Measurements from ENCODE around the gene TRDMT1.

TRDMT1 gene, protein sequence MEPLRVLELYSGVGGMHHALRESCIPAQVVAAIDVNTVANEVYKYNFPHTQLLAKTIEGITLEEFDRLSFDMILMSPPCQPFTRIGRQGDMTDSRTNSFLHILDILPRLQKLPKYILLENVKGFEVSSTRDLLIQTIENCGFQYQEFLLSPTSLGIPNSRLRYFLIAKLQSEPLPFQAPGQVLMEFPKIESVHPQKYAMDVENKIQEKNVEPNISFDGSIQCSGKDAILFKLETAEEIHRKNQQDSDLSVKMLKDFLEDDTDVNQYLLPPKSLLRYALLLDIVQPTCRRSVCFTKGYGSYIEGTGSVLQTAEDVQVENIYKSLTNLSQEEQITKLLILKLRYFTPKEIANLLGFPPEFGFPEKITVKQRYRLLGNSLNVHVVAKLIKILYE

DNA sequence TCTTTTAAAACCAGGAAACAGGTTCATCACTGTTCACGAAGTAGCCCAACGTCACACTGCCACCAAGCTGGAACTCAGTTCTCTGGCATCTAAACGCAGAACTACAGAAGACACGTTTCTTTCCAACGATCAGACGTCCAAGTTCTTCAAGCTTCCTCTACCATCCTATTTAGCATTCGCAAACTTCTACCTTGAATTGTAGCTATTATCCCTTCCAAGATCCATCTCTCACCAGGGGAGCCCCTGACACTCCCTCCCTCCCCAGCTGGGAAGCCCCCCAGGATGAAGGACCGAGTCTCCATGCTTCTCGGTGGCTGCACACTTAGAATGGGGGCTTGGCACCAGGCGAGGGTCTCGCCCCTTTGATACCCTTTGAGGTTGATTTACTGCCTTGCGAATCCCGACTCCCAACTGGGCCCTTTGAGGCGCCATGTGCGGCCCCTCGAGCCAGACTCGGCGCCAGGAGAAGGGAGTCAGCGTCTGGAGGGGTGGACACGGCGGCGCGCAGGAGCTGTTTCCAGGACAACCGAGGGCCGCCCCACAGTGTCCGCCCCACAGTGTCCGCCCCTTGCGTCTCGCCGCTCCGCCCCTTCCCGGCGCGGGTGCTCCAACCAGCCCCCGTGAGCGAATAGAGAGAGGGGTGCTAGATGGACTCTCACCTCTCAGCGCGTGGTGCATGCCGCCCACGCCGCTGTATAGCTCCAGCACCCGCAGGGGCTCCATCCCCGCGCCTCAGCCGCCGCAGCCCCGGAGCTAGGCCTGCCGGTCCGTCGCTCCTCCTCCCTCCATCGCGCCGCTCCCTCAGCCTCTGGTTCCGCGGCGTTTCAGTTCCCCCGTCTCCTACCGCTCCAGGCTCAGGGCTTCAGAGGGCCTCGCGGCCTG, at the start of gene TRDMT1:
Gene TRDMT1, minus strand, starts transcription at position 761 of the 882 bp plus-strand sequence. Its CDS starts 38 bp downstream, at position 723.
- in situ Hi-C loops (cut with MboI; ENCODE audit: low pct_unique_long_range_greater_than_20kb, low sequenced_read_pairs, unreplicated experiment), result no loop called here
- DNase-seq (ENCODE audit: low spot score), result peak; percentile 73
- TF ChIP-seq, protein P1, sequence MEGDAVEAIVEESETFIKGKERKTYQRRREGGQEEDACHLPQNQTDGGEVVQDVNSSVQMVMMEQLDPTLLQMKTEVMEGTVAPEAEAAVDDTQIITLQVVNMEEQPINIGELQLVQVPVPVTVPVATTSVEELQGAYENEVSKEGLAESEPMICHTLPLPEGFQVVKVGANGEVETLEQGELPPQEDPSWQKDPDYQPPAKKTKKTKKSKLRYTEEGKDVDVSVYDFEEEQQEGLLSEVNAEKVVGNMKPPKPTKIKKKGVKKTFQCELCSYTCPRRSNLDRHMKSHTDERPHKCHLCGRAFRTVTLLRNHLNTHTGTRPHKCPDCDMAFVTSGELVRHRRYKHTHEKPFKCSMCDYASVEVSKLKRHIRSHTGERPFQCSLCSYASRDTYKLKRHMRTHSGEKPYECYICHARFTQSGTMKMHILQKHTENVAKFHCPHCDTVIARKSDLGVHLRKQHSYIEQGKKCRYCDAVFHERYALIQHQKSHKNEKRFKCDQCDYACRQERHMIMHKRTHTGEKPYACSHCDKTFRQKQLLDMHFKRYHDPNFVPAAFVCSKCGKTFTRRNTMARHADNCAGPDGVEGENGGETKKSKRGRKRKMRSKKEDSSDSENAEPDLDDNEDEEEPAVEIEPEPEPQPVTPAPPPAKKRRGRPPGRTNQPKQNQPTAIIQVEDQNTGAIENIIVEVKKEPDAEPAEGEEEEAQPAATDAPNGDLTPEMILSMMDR (IDR thresholded peaks at IDR 0.05; ENCODE audit: extremely low read depth, insufficient read depth, missing control alignments), result no peak

DNA sequence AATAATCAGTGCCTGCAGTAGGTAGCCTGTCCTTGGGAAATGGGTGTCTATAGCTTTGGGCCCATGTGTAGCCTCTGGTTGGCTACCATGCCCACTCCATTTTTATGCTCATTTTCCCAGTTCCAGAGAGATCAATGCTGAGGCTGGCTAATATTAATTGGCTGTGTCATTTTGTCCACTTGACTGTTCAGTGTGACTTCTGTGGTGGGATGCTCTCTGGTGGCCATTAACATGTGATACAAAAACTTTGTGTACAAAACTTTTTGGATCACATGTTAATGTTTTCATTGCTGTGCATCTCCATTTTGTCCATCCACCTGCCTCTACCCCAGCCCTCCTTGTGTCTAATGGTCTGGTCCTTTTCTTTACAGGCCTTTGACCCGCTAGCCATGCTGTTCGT, 49.3 kb upstream of the TRDMT1 start:
- in situ Hi-C loops (cut with MboI; ENCODE audit: low pct_unique_long_range_greater_than_20kb, low sequenced_read_pairs, unreplicated experiment), result loop anchor here (10.0 kb wide), 1 partner anchor 406 kb away; no protein-coding TSS in a partner anchor
- no peak for DNase-seq (ENCODE audit: low spot score)
- TF ChIP-seq, protein P1 (IDR thresholded peaks at IDR 0.05; ENCODE audit: extremely low read depth, insufficient read depth, missing control alignments), result peak; percentile 23

DNA sequence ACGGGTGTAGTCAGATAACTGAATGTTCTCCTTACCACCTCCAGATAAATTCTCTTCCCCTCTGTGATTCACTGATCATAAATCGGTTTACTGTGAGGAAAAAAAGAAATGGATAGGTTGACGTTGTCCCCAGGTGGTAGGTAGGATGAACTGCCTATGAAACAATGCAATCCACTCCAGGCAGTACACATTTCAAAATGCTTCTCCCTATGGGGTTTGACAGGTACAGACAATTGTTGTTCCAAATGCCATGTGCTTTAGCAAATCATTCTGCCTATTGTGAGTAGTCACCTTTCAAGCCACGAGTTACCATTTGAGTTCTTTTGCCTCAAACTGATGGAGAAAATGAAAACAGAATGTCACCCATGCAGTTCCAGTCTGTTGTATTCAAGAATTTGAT, 48.3 kb upstream of the TRDMT1 start:
- in situ Hi-C loops (cut with MboI; ENCODE audit: low pct_unique_long_range_greater_than_20kb, low sequenced_read_pairs, unreplicated experiment), result loop anchor here (10.0 kb wide), 1 partner anchor 405 kb away; no protein-coding TSS in a partner anchor
- TF ChIP-seq, protein P1 (IDR thresholded peaks at IDR 0.05; ENCODE audit: extremely low read depth, insufficient read depth, missing control alignments), result no peak
- no peak for DNase-seq (ENCODE audit: low spot score)

DNA sequence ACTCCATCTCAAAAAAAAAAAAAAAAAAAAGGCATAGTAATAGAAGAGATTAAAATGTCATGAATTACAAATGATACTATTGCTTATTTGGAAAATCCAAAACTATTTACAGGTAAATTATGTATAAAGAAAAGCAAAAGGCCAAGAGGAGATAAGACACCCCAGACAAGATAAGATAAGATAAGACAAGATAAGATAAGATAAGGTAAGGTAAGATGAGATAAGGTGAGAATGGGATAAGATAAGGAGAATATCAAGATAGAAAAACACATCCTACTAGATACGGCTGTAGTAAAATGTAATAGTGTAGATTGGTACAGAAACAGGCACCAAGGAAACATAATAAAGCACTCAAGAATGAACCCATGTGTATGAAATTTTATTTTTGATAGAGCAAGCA, 47.5 kb upstream of the TRDMT1 start:
- in situ Hi-C loops (cut with MboI; ENCODE audit: low pct_unique_long_range_greater_than_20kb, low sequenced_read_pairs, unreplicated experiment), result no loop called here

DNA sequence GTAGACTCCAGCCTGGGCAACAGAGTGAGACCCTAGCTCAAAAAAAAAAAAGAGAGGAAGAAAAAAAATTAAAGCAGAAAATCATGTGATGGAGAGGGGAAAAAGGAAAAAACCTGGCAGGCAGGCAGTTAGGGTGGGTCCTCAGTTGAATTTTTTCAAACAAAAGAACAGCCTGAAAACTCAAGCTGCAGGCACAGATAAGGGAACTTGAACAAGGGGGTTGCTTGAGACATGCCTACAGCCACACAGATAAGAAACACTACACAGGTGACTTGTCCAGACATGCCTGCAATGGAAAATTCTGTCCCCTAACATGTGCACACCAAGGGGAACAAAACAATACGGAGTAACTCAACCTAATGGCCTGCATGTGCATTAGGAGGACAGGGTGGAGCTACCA, 45.7 kb upstream of the TRDMT1 start:
- TF ChIP-seq, protein P1 (IDR thresholded peaks at IDR 0.05; ENCODE audit: extremely low read depth, insufficient read depth, missing control alignments), result no peak
- in situ Hi-C loops (cut with MboI; ENCODE audit: low pct_unique_long_range_greater_than_20kb, low sequenced_read_pairs, unreplicated experiment), result no loop called here
- no peak for DNase-seq (ENCODE audit: low spot score)

More for the DNA sequence above, 47.5 kb upstream of the TRDMT1 start:
- TF ChIP-seq, protein P1 (IDR thresholded peaks at IDR 0.05; ENCODE audit: extremely low read depth, insufficient read depth, missing control alignments), result no peak
- DNase-seq (ENCODE audit: low spot score), result no peak

DNA sequence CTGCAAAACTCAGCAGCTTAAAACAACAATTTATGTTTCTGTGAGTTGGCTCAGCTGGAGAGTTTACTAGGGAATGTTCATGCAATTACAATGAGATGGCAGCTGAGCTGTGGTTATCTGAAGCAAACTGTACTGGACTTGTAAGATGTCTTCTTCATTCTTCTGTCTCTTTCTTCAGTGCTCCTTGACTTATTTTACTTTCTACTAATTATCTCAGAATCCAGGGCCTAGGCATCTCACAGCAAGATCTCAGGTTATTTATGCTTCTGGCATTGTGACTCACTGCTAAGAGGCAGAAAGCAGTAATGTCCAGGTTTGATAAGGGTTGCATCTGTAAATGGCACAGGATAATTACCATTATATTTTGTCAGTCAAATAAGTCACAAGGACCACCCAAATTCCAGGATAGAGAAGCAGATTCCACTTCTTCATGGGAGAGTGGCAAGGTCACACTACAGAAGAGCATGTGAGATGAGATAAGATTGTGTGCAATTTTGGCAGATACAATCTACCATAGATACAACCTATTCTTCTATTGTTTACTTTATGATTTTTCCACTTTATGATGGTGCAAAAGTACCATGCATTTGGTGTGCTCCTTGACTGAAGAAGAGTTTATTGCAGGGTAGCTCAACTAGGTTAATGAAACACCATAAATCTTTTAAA, 43.4 kb upstream of the TRDMT1 start:
- TF ChIP-seq, protein P1 (IDR thresholded peaks at IDR 0.05; ENCODE audit: extremely low read depth, insufficient read depth, missing control alignments), result no peak
- DNase-seq (ENCODE audit: low spot score), result no peak
- in situ Hi-C loops (cut with MboI; ENCODE audit: low pct_unique_long_range_greater_than_20kb, low sequenced_read_pairs, unreplicated experiment), result no loop called here

All from GM13977 (cell line).